HG03175 (cell line): Measurements from ENCODE around the gene ZFYVE28.
"Not testable (repeated sequence)": the region's sequence is repeated elsewhere in the genome, so short reads cannot be mapped to it uniquely, and the experiment has no call there.

Experiments
- ATAC-seq: cut with Tn5 transposase; IDR thresholded peaks from one replicate; pipeline ENCODE4 v1.9.1; 2021; ENCODE audit warnings: mild to moderate bottlenecking, moderate library complexity; ENCODE audit not compliant: unreplicated experiment

ZFYVE28 gene

DNA sequence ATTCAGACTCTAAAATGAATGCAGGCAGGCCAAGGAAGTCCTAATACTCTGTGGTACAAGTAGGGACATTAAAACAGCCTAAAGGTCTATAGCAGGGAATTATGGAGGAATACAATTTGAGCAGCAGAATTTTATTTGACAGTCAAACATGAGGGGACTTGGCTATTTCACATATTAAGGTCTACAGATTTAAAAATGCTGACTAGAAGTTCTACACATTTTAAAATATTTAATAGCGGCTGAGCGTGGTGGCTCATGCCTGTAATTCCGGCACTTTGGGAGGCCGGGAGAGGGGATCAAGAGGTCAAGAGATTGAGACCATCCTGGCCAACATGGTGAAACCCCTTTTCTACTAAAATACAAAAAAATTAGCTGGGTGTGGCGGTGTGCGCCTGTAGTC lies 187.4 kb downstream of the ZFYVE28 start:
- ATAC-seq = no peak

- no peak for ATAC-seq
These were observed 192.2 kb downstream of the ZFYVE28 start for GRCh38 chr4:2226261-2226660.

DNA sequence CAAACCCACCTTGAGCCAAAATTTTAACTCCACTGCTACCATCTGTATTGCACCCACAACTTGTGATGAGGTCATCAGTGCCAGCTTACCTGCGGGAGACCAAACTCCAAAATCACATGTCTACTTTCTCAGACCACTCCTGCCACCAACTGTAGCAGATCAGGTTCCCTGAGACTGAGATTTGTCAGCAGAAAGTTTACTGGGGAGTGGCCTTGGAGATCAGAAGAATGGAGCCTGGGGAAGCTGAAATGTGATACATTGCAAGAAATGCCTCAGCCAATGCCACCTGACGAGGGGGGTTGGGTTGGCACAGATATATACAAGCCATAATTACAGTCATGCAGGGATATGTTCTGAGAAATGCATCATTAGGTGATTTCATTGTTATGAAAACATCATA lies 195.6 kb downstream of the ZFYVE28 start:
- no peak for ATAC-seq

DNA sequence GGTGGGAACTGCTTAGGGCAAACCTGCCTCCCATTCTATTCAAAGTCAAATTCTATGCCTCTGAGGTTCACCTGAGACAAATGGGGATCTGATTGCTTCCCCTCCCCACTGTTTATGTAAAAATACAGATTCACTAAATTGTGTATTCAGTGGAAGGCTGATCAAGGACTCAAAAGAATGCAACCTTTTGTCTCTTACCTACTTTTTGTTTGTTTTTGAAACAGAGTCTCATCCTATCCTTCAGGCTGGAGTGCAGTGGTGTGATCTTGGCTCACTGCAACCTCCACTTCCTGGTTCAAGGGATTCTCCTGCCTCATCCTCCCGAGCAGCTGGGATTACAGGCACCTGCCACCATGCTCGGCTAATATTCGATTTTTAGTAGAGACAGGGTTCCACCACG lies 197.1 kb downstream of the ZFYVE28 start:
- ATAC-seq = not testable (repeated sequence)

GRCh38 chr4:2220016-2220630 lies 198.3 kb downstream of the ZFYVE28 start:
- ATAC-seq = no peak
